ENCODE results near the gene PPP1R27.

The PPP1R27 gene

GRCh38 chr17:81860756-81861568 lies 26.1 kb upstream of the PPP1R27 start:
- peak; percentile 100 for DNase-seq

GRCh38 chr17:81859906-81860755 lies 25.3 kb upstream of the PPP1R27 start, which contains the start of gene P4HB:
Gene P4HB, minus strand, starts transcription at chr17:81860535. Its CDS starts 64 bp downstream, at chr17:81860471.
- no peak for DNase-seq

GRCh38 chr17:81858967-81859905 lies 24.4 kb upstream of the PPP1R27 start:
- no peak for DNase-seq

GRCh38 chr17:81858170-81858966 lies 23.5 kb upstream of the PPP1R27 start:
- no peak for DNase-seq

GRCh38 chr17:81854974-81855774 lies 20.3 kb upstream of the PPP1R27 start:
- peak in 1 of 2 donors; percentile 16 for DNase-seq

GRCh38 chr17:81852237-81852636 lies 17.4 kb upstream of the PPP1R27 start:
- DNase-seq, result no peak

GRCh38 chr17:81851423-81851822 lies 16.6 kb upstream of the PPP1R27 start:
- DNase-seq, result no peak

- DNase-seq, result no peak
Measured at GRCh38 chr17:81849457-81849856, 14.6 kb upstream of the PPP1R27 start.

- DNase-seq, result no peak
Measured at GRCh38 chr17:81846743-81847689, 12.2 kb upstream of the PPP1R27 start.

- no peak for DNase-seq
Measured at GRCh38 chr17:81845881-81846742, 11.3 kb upstream of the PPP1R27 start.

- DNase-seq, result no peak
Measured at GRCh38 chr17:81845361-81845760, 10.5 kb upstream of the PPP1R27 start.

- no peak for DNase-seq
Measured at GRCh38 chr17:81844887-81845286, 10.0 kb upstream of the PPP1R27 start.

- no peak for DNase-seq
Measured at GRCh38 chr17:81844327-81844851, 9.5 kb upstream of the PPP1R27 start.

- DNase-seq, result no peak
Measured at GRCh38 chr17:81843713-81844326, 9.0 kb upstream of the PPP1R27 start.

- no peak for DNase-seq
Measured at GRCh38 chr17:81842725-81843504, 8.1 kb upstream of the PPP1R27 start.

- DNase-seq, result no peak
Measured at GRCh38 chr17:81842378-81842724, 7.5 kb upstream of the PPP1R27 start.

- DNase-seq, result no peak
Measured at GRCh38 chr17:81841866-81842265, 7.0 kb upstream of the PPP1R27 start.
